MM.1S (cell line): Measurements from ENCODE around the gene RBKS.

ENCODE experiments used
- DNase-seq: peaks from one replicate; pipeline ENCODE4 v3.0.0-alpha.2; 2015
- H2AFZ ChIP-seq: fragments of 300-600 bp; sonication (generic); 2 replicates; pipeline ENCODE4 v1.6.0; 2016; ENCODE audit warnings: antibody characterized with exemption, low read length
- H3F3A ChIP-seq: fragments of 300-600 bp; sonication (generic); 2 replicates; pipeline ENCODE4 v1.6.1; 2016; ENCODE audit warnings: mild to moderate bottlenecking, antibody characterized with exemption, low read length, moderate library complexity, mixed read lengths; ENCODE audit not compliant: insufficient read depth
- H3K27ac ChIP-seq: fragments of 300-600 bp; sonication (generic); 2 replicates; pipeline ENCODE4 v1.5.1; 2016; ENCODE audit warnings: mild to moderate bottlenecking, low read length
- H3K27me3 ChIP-seq: fragments of 300-600 bp; sonication (generic); replicated peaks from 2 replicates; pipeline ENCODE4 v1.6.0; 2016; ENCODE audit warnings: low read length; ENCODE audit not compliant: insufficient read depth
- H3K36me3 ChIP-seq: fragments of 300-600 bp; sonication (generic); replicated peaks from 2 replicates; pipeline ENCODE4 v1.6.1; 2016; ENCODE audit warnings: mild to moderate bottlenecking, low read length, mixed read lengths; ENCODE audit not compliant: insufficient read depth
- H3K4me1 ChIP-seq: fragments of 300-600 bp; sonication (generic); 2 replicates; pipeline ENCODE4 v1.6.1; 2016; ENCODE audit warnings: low read length, mixed read lengths
- H3K4me2 ChIP-seq: fragments of 300-600 bp; sonication (generic); 2 replicates; pipeline ENCODE4 v1.6.0; 2016; ENCODE audit warnings: low read depth, low read length
- H3K4me3 ChIP-seq: fragments of 300-600 bp; sonication (generic); 2 replicates; pipeline ENCODE4 v1.5.1; 2016; ENCODE audit warnings: low read length, mixed read lengths
- H3K79me2 ChIP-seq: fragments of 300-600 bp; sonication (generic); 2 replicates; pipeline ENCODE4 v1.6.1; 2016; ENCODE audit warnings: mixed run types, low read length, mixed read lengths
- H3K9ac ChIP-seq: fragments of 300-600 bp; sonication (generic); 2 replicates; pipeline ENCODE4 v1.6.1; 2016; ENCODE audit warnings: low read length, mixed read lengths
- H3K9me2 ChIP-seq: fragments of 300-600 bp; sonication (generic); replicated peaks from 2 replicates; pipeline ENCODE4 v1.6.1; 2016; ENCODE audit warnings: mild to moderate bottlenecking, low read length, mixed read lengths; ENCODE audit not compliant: insufficient read depth
- H3K9me3 ChIP-seq: fragments of 300-600 bp; sonication (generic); replicated peaks from 2 replicates; pipeline ENCODE4 v1.6.1; 2016; ENCODE audit warnings: mild to moderate bottlenecking, low read length, mixed read lengths; ENCODE audit not compliant: insufficient read depth
- H4K20me1 ChIP-seq: fragments of 300-600 bp; sonication (generic); 2 replicates; pipeline ENCODE4 v1.6.1; 2016; ENCODE audit warnings: mild to moderate bottlenecking, low read length, moderate library complexity, mixed read lengths; ENCODE audit not compliant: insufficient read depth
- EZH2 ChIP-seq: fragments of 300-600 bp; sonication (generic); optimal IDR thresholded peaks from 2 replicates; pipeline ENCODE3; 2017; ENCODE audit warnings: low read depth, mild to moderate bottlenecking, antibody characterized with exemption, low read length, mixed read lengths
- EZH2phosphoT487 ChIP-seq: fragments of 300-600 bp; sonication (generic); IDR thresholded peaks from 2 replicates; pipeline ENCODE4 v1.6.1; 2018; ENCODE audit warnings: antibody characterized with exemption, low read length
- TF ChIP-seq, protein P1 (sequence below): fragments of 300-600 bp; sonication (generic); IDR thresholded peaks from 2 replicates; pipeline ENCODE4 v1.5.1; 2016; ENCODE audit warnings: antibody characterized with exemption, low read length, mixed read lengths

RBKS gene

DNA sequence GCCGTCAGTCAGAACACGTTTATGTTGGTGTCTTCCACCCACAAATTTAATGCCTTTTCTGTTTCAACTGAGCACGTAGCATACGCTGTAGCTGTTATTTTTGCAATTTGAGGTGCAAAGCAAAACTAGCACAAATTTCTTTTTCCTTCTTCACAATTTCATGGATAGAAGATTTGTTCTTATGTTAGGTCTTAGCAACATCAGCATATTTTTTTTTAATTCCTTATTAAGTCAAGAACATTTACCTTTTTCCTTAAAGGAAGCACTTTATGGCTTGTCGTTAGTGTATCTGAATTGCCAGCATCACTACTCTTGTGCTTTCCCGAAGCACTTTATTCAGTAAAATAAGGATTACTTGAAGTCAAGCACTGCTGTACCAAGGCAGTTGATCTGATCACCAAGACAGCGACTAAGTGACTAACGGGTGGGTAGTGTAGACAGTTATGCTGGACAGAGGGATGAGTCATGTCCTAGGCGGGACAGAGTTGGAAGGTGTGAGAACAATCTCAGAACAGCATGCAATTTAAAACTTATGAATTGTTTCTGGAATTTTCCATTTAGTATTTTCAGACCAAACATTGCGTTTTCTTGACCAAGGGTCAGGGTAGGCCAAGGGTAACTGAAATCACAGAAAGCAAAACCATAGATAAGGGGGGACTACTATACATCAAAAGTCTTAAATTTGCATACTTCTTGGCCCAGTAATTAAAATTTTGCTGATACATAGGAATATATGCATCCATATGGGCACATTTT, 13.6 kb upstream of the RBKS start:
- Histone ChIP-seq H3K27ac (no peak overlapping the region), H3K4me2 (no peak overlapping the region), H4K20me1 (no peaks in the 10 kb centered on the region), H3F3A (no peaks in the 10 kb centered on the region), H2AFZ (no peak overlapping the region), H3K9ac (no peak overlapping the region), H3K9me2 (no peaks in the 10 kb centered on the region), H3K4me1 (no peaks in the 10 kb centered on the region), H3K9me3 (no peaks in the 10 kb centered on the region), H3K27me3 (no peaks in the 10 kb centered on the region), H3K4me3 (no peak overlapping the region), H3K79me2 (no peaks in the 10 kb centered on the region), H3K36me3 (no peaks in the 10 kb centered on the region)
- DNase-seq = no peak
- TF ChIP-seq EZH2 (no peak), EZH2phosphoT487 (no peak)
- TF ChIP-seq, protein P1, sequence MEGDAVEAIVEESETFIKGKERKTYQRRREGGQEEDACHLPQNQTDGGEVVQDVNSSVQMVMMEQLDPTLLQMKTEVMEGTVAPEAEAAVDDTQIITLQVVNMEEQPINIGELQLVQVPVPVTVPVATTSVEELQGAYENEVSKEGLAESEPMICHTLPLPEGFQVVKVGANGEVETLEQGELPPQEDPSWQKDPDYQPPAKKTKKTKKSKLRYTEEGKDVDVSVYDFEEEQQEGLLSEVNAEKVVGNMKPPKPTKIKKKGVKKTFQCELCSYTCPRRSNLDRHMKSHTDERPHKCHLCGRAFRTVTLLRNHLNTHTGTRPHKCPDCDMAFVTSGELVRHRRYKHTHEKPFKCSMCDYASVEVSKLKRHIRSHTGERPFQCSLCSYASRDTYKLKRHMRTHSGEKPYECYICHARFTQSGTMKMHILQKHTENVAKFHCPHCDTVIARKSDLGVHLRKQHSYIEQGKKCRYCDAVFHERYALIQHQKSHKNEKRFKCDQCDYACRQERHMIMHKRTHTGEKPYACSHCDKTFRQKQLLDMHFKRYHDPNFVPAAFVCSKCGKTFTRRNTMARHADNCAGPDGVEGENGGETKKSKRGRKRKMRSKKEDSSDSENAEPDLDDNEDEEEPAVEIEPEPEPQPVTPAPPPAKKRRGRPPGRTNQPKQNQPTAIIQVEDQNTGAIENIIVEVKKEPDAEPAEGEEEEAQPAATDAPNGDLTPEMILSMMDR = no peak

DNA sequence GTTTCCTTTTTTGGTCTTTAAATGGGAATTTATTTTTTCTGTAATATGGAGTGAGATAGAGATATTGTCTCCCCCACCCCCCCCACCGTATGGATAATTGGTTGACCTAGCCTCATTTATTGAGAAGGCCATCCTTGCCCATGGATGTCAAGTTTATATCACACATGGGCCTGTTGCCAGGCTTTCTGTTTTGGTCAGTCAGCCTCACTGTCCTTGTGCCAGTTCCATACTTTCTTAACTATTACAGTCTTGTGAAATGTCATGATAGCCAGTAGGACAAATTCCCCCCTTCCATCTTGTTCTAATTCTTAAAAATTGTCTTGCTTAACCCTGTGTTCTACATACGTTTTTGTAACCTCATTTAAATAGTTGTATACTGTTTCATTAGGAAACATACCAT, 12.8 kb upstream of the RBKS start:
- no peak overlapping the region for H3K27ac ChIP-seq
- no peak for TF ChIP-seq EZH2phosphoT487
- TF ChIP-seq, protein P1 = no peak
- TF ChIP-seq EZH2 = no peak
- no peaks in the 10 kb centered on the region for H3F3A ChIP-seq
- H2AFZ ChIP-seq = no peak overlapping the region
- H3K4me2 ChIP-seq = no peak overlapping the region
- no peaks in the 10 kb centered on the region for H3K27me3 ChIP-seq
- no peak overlapping the region for H3K4me3 ChIP-seq
- H3K9ac ChIP-seq = no peak overlapping the region
- H3K36me3 ChIP-seq = no peaks in the 10 kb centered on the region
- H3K9me2 ChIP-seq = no peaks in the 10 kb centered on the region
- H3K4me1 ChIP-seq = no peaks in the 10 kb centered on the region
- H4K20me1 ChIP-seq = no peaks in the 10 kb centered on the region
- no peak for DNase-seq
- no peaks in the 10 kb centered on the region for H3K9me3 ChIP-seq
- H3K79me2 ChIP-seq = no peaks in the 10 kb centered on the region

DNA sequence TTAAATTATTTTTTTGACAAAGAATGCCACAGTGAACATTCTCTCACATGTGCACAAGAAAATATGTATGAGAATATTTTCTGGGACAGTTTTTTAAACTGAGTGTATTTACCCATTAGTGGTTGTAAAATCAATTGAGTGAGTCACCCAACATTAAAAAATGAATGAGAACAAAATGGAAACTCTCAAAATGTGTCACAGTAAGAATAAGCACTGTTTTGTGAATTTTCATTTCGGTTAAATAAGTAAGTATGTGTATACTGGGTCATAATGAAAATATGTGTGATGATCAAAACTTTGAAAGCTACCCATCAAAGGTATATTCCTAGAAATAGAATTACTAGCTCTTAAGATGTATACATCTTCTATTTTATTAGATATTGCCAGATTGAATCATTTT, 11.9 kb upstream of the RBKS start:
- no peaks in the 10 kb centered on the region for H4K20me1 ChIP-seq
- no peaks in the 10 kb centered on the region for H3K9me3 ChIP-seq
- no peak overlapping the region for H3K9ac ChIP-seq
- no peak for TF ChIP-seq EZH2phosphoT487
- TF ChIP-seq, protein P1 = no peak
- no peak for TF ChIP-seq EZH2
- no peak overlapping the region for H3K27ac ChIP-seq
- no peaks in the 10 kb centered on the region for H3K4me1 ChIP-seq
- H3K9me2 ChIP-seq = no peaks in the 10 kb centered on the region
- no peaks in the 10 kb centered on the region for H3F3A ChIP-seq
- no peak overlapping the region for H3K4me3 ChIP-seq
- H3K4me2 ChIP-seq = no peak overlapping the region
- no peaks in the 10 kb centered on the region for H3K36me3 ChIP-seq
- H3K27me3 ChIP-seq = no peaks in the 10 kb centered on the region
- no peaks in the 10 kb centered on the region for H3K79me2 ChIP-seq
- H2AFZ ChIP-seq = no peak overlapping the region
- no peak for DNase-seq
